Measurements from ENCODE around the gene RIMKLB.

- TF ChIP-seq ZNF8 (CRISPR knock-in tag; IDR thresholded peaks at IDR 0.05), result no peak
- no peak for TF ChIP-seq TSHZ2 (CRISPR knock-in tag; IDR thresholded peaks at IDR 0.05)
- TF ChIP-seq CSDC2 (CRISPR knock-in tag; IDR thresholded peaks at IDR 0.05), result no peak
- no peak for TF ChIP-seq CSRNP3 (CRISPR knock-in tag; IDR thresholded peaks at IDR 0.05)
- TF ChIP-seq PATZ1 (CRISPR knock-in tag; IDR thresholded peaks at IDR 0.05; ENCODE audit: borderline replicate concordance), result no peak
- no peak for TF ChIP-seq ZC3H10 (CRISPR knock-in tag; IDR thresholded peaks at IDR 0.05)
- TF ChIP-seq TCF4 (CRISPR knock-in tag; IDR thresholded peaks at IDR 0.05; ENCODE audit: borderline replicate concordance), result no peak
- TF ChIP-seq ZFP3 (CRISPR knock-in tag; IDR thresholded peaks at IDR 0.05), result no peak
- no peak for TF ChIP-seq GLIS3 (CRISPR knock-in tag; IDR thresholded peaks at IDR 0.05)
- no peak for TF ChIP-seq BACH2 (CRISPR knock-in tag; IDR thresholded peaks at IDR 0.05; ENCODE audit: borderline replicate concordance)
- no peak for TF ChIP-seq SNAI2 (CRISPR knock-in tag; IDR thresholded peaks at IDR 0.05)
- no peak for TF ChIP-seq ARNTL (CRISPR knock-in tag; IDR thresholded peaks at IDR 0.05; ENCODE audit: borderline replicate concordance, low read depth)
- TF ChIP-seq ISL1 (CRISPR knock-in tag; IDR thresholded peaks at IDR 0.05), result no peak
- no peak for TF ChIP-seq RARB (CRISPR knock-in tag; IDR thresholded peaks at IDR 0.05)
These were observed 22.2 kb upstream of the RIMKLB start for GRCh38 chr12:8675591-8676036.
